HepG2 (cell line): ENCODE measurements around the gene COQ10B. TPM values are rescaled to one million over a fixed set of nuclear protein-coding genes. Genes with fewer than 3 reads are reported as not detected.

ENCODE experiments used
- ATAC-seq: fragments of 200-7000 bp; cut with Tn5 transposase; 3 replicates; pipeline ENCODE4 v1.9.1; 2020; ENCODE audit warnings: mild to moderate bottlenecking, moderate library complexity
- BruUV-seq: library from RNA; stranded (reverse); fragments of 400-500 nt; replicated peaks from 2 replicates; lab custom pipeline; 2021; lab: Mats Ljungman, UMichigan
- CTCF ChIA-PET: fragments of 300-600 bp; formaldehyde crosslinking; extraction: SDS; loops from one replicate; lab custom pipeline; 2021; ENCODE audit warnings: low total read pairs, inconsistent platforms, low intra/inter-chr PET ratio; lab: Yijun Ruan, JAX
- POLR2A ChIA-PET: fragments of 350-600 bp; sonication (Branson Sonifier 250); formaldehyde crosslinking; loops from one replicate; lab custom pipeline; 2020; ENCODE audit warnings: antibody characterized with exemption, inconsistent platforms; lab: Yijun Ruan, JAX
- DNase-seq: peaks from one replicate; pipeline ENCODE4 v3.0.0-alpha.2; 2015; ENCODE audit warnings: low spot score
- FAIRE-seq: peaks from 3 replicates; lab custom pipeline; 2011; peaks lifted over from hg19 to GRCh38; lab: Jason Lieb, UNC
- H2AFZ ChIP-seq: one replicate; pipeline ENCODE4 v1.6.1; 2011; ENCODE audit warnings: low read length, inconsistent platforms
- H3K27ac ChIP-seq: fragments of 300-600 bp; 3 replicates; pipeline ENCODE4 v1.8.0; 2011; ENCODE audit warnings: mixed run types, mild to moderate bottlenecking, mixed read lengths, low read length, inconsistent platforms; ENCODE audit not compliant: insufficient read depth; ENCODE audit errors: extremely low read length
- H3K27me3 ChIP-seq, 2 experiments: fragments of 200-600 bp in 1 of 2; 2 replicates in 1 of 2; 3 replicates in 1 of 2; pipeline versions ENCODE4 v1.6.0 to v1.8.0; 2011; ENCODE audit warnings: low read length in 2 of 2, mild to moderate bottlenecking in 2 of 2, moderate library complexity in 2 of 2, inconsistent platforms in 1 of 2; ENCODE audit not compliant: insufficient read depth in 2 of 2, control insufficient read depth in 1 of 2
- H3K36me3 ChIP-seq, 2 experiments: fragments of 200-600 bp in 1 of 2; replicated peaks in 1 of 2; 2 replicates in 1 of 2; 3 replicates in 1 of 2; pipeline versions ENCODE4 v1.5.1 to v1.8.0; 2011; ENCODE audit warnings: low read length in 2 of 2, inconsistent platforms in 1 of 2; ENCODE audit not compliant: insufficient read depth in 2 of 2, control insufficient read depth in 1 of 2
- H3K4me1 ChIP-seq: 2 replicates; pipeline ENCODE4 v1.5.1; 2012; ENCODE audit warnings: low read length, inconsistent platforms; ENCODE audit not compliant: insufficient read depth
- H3K4me2 ChIP-seq: 2 replicates; pipeline ENCODE4 v1.6.0; 2011; ENCODE audit warnings: low read depth, low read length, inconsistent platforms
- H3K4me3 ChIP-seq, 3 experiments: fragments of 200-600 bp in 1 of 3; sonication (generic), shearing (Covaris generic) in 1 of 3; replicated peaks in 1 of 3; 2 replicates each; pipeline ENCODE4 v1.5.1; 2011 to 2016; ENCODE audit warnings: low read length in 3 of 3, inconsistent platforms in 2 of 3, low read depth in 2 of 3, mild to moderate bottlenecking in 2 of 3, control low read depth in 1 of 3, mixed read lengths in 1 of 3; ENCODE audit not compliant: insufficient read depth in 1 of 3
- H3K79me2 ChIP-seq: one replicate; pipeline ENCODE4 v1.6.1; 2011; ENCODE audit warnings: low read length, inconsistent platforms; ENCODE audit not compliant: insufficient read depth
- H3K9ac ChIP-seq: 2 replicates; pipeline ENCODE4 v1.6.0; 2011; ENCODE audit warnings: mild to moderate bottlenecking, low read depth, low read length, inconsistent platforms; ENCODE audit not compliant: insufficient read depth
- H3K9me3 ChIP-seq: 2 replicates; pipeline ENCODE4 v1.5.1; 2012; ENCODE audit warnings: mild to moderate bottlenecking, low read length
- H4K20me1 ChIP-seq: 2 replicates; pipeline ENCODE4 v1.6.0; 2011; ENCODE audit warnings: inconsistent platforms, mild to moderate bottlenecking, low read length, moderate library complexity; ENCODE audit not compliant: insufficient read depth
- FOSL1 ChIP-seq: sonication (generic); formaldehyde crosslinking; IDR thresholded peaks from 2 replicates; pipeline ENCODE4 v1.9.0; 2021; ENCODE audit warnings: missing genetic modification reagents, borderline replicate concordance
- FOXC1 ChIP-seq: sonication (generic); formaldehyde crosslinking; IDR thresholded peaks from 2 replicates; pipeline ENCODE4 v1.8.0; 2022; ENCODE audit warnings: mild to moderate bottlenecking, missing genetic modification reagents, borderline replicate concordance
- GFI1 ChIP-seq: sonication (generic); formaldehyde crosslinking; IDR thresholded peaks from 2 replicates; pipeline ENCODE4 v1.5.0; 2020; ENCODE audit warnings: missing genetic modification reagents, mild to moderate bottlenecking, borderline replicate concordance
- HES4 ChIP-seq: sonication (generic); formaldehyde crosslinking; IDR thresholded peaks from 2 replicates; pipeline ENCODE4 v1.9.0; 2021; ENCODE audit warnings: mild to moderate bottlenecking, missing genetic modification reagents, borderline replicate concordance
- LBX2 ChIP-seq: sonication (generic); formaldehyde crosslinking; IDR thresholded peaks from 2 replicates; pipeline ENCODE4 v1.5.0; 2020; ENCODE audit warnings: missing genetic modification reagents, mild to moderate bottlenecking, borderline replicate concordance
- MAFF ChIP-seq: IDR thresholded peaks from 2 replicates; pipeline ENCODE4 v1.6.1; 2011; ENCODE audit warnings: low read depth, low read length, improper control_type of control experiment
- MAFK ChIP-seq, 2 experiments: IDR thresholded peaks in 1 of 2; conservative IDR thresholded peaks in 1 of 2; 2 replicates each; pipeline ENCODE4 v1.6.1; 2011; ENCODE audit warnings: improper control_type of control experiment in 2 of 2, low read length in 2 of 2
- POLR2A ChIP-seq, 2 experiments: IDR thresholded peaks; 2 replicates each; pipeline ENCODE4 v1.6.1; 2011; ENCODE audit warnings: low read depth in 2 of 2, low read length in 2 of 2, mild to moderate bottlenecking in 1 of 2, moderate library complexity in 1 of 2; ENCODE audit not compliant: insufficient read depth in 1 of 2
- ZFP36L1 ChIP-seq: sonication (generic); formaldehyde crosslinking; IDR thresholded peaks from 2 replicates; pipeline ENCODE4 v1.8.0; 2022; ENCODE audit warnings: mild to moderate bottlenecking, missing genetic modification reagents, moderate library complexity
- ZNF232 ChIP-seq: sonication (generic); formaldehyde crosslinking; IDR thresholded peaks from 2 replicates; pipeline ENCODE4 v1.4.0; 2020; ENCODE audit warnings: missing genetic modification reagents, borderline replicate concordance
- WGBS: methylation state at CpG from one replicate; pipeline ENCODE4 v1.1.6; 2017; ENCODE audit warnings: low lambda C conversion rate; 5-methylcytosine and 5-hydroxymethylcytosine counted together
- in situ Hi-C: cut with HindIII; loops from 2 replicates; pipeline ENCODE4 v1.10.0; 2017; ENCODE audit warnings: low pct_unique_long_range_greater_than_20kb; ENCODE audit not compliant: extremely low pct_ligation_motif_present
- intact Hi-C: fragments of 100-400 bp; cut with micrococcal nuclease; formaldehyde crosslinking; loops from one replicate; pipeline ENCODE4 v1.10.0; 2022; ENCODE audit not compliant: unreplicated experiment
- polyA plus RNA-seq, 8 experiments: library from polyadenylated mRNA; depleted of rRNA in 3 of 8; stranded (reverse) in 7 of 8; unstranded in 1 of 8; fragments of >200 nt; fragmentation: Illumina TruSeq in 4 of 8; extraction: Trizol in 4 of 8; gene quantifications; 2 replicates each; pipeline versions ENCODE4 v1.2.1 to v1.2.3, GENCODE V29; 2011 to 2016; ENCODE audit warnings: low read depth in 4 of 8, missing spikeins in 1 of 8, mixed read lengths in 1 of 8; ENCODE audit not compliant: insufficient read depth in 1 of 8
- total RNA-seq, 5 experiments: library from RNA; depleted of rRNA; stranded (reverse); fragments of >200 nt; fragmentation: Illumina TruSeq; extraction: Trizol; gene quantifications; 2 replicates each; pipeline ENCODE4 v1.2.3, GENCODE V29; 2016; ENCODE audit warnings: low read depth in 1 of 5

COQ10B gene
- total and polyA plus RNA-seq, 2 of the 13 experiments (the other 11 are each of a cell fraction or from before 2014, with no cell fraction given): 4.6 to 34.9 TPM

GRCh38 chr2:197504512-197504911 is 51.2 kb downstream of the COQ10B start (continued):
- 0 out of 2 replicates have a peak, but pooled peaks have one; percentile 1 for TF ChIP-seq GFI1 (CRISPR knock-in tag)
- no peak for TF ChIP-seq HES4 (CRISPR knock-in tag)
- no peak for TF ChIP-seq ZFP36L1 (CRISPR knock-in tag)
- peak; percentile 59 to 65; a peak in 3 of 4 replicates for TF ChIP-seq POLR2A (IDR thresholded peaks at IDR 0.05; ENCODE audit: insufficient read depth in 1 of 2, low read depth in 2 of 2, low read length in 2 of 2)
- no peak for TF ChIP-seq FOXC1 (CRISPR knock-in tag)
- TF ChIP-seq ZNF232: no peak
- no peak for TF ChIP-seq FOSL1 (CRISPR knock-in tag)

GRCh38 chr2:197506658-197507057 is 53.3 kb downstream of the COQ10B start:
- H3K36me3 ChIP-seq: peaks cover 7 to 23% of the 10 kb centered on the region in 2 experiments
- no peaks in the 10 kb centered on the region for H3K27me3 ChIP-seq
- no peak overlapping the region for H3K4me2 ChIP-seq
- ATAC-seq (no peak), DNase-seq (no peak), FAIRE-seq (no peak)
- intact Hi-C loops: no loop called here
- ChIA-PET CTCF (no interaction called here), POLR2A (interaction anchor here (1.4 to 4.5 kb wide), 2 partner anchors 9 to 56 kb away, joined by 5 to 35 read pairs; partner anchors contain the start of gene MOB4)
- H3K9ac ChIP-seq: no peak overlapping the region
- no peak overlapping the region for H2AFZ ChIP-seq
- H3K79me2 ChIP-seq: peaks cover 36% of the 10 kb centered on the region
- H3K27ac ChIP-seq: no peak overlapping the region
- no peaks in the 10 kb centered on the region for H3K9me3 ChIP-seq
- H3K4me3 ChIP-seq: no peak overlapping the region
- in situ Hi-C loops: no loop called here
- no TSS peak for BruUV-seq
- H3K4me1 ChIP-seq: peaks cover 23% of the 10 kb centered on the region
- peak; percentile 81 to 87 for TF ChIP-seq MAFK (conservative IDR thresholded peaks at IDR 0.05 in 1 of 2, IDR thresholded peaks at IDR 0.05 in 1 of 2; ENCODE audit: low read length in 2 of 2)
- peak; percentile 78 for TF ChIP-seq MAFF
- no peak for TF ChIP-seq LBX2
- WGBS: 94% methylated on average over 5 of the region's 5 CpGs
- H4K20me1 ChIP-seq: peaks cover 16% of the 10 kb centered on the region
